Erythroblast (primary cell): Measurements from ENCODE around the gene SF3B3.

ENCODE experiments used
- GATA1 ChIP-seq: IDR thresholded peaks from 2 replicates; pipeline ENCODE4 v1.6.1; 2011; ENCODE audit warnings: low read depth, mild to moderate bottlenecking, control low read depth, low read length, moderate library complexity
- POLR2A ChIP-seq: IDR thresholded peaks from 2 replicates; pipeline ENCODE4 v1.6.1; 2011; ENCODE audit warnings: mild to moderate bottlenecking, low read length

DNA sequence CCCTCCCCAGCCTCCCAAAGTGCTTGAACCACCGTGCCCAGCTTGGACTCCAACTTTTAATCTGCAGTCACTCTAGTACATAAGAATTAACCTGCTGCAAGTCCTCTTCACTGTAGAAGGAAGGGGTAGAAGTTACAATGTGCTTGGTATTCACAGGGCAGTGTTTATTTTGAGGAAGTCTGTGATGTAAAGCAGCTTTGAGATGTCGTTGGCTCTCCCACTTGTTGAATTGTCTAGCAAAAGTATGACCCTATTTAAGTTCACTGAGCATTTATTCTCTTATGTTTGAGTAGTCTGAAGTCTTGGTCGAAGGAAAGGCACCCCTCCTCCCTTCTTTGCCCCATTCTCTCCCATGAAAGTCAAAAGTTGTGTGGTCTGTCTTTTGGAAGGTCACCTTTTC is 28.2 kb downstream of the SF3B3 start:
- TF ChIP-seq POLR2A (no peak), GATA1 (no peak)
